Measurements from ENCODE around the gene CYRIA.

CYRIA gene

GRCh38 chr2:16666449-16666801 lies 791 bp upstream of the CYRIA start:
- DNase-seq, result peak in 1 of 5 experiments; percentile 8

GRCh38 chr2:16664809-16665747 lies 556 bp downstream of the CYRIA start:
- DNase-seq, result no peak

GRCh38 chr2:16664052-16664731 lies 1.4 kb downstream of the CYRIA start:
- DNase-seq, result peak in 2 of 5 experiments; percentile 8 to 15

- DNase-seq, result no peak
Observed at GRCh38 chr2:16663121-16663905, 2.3 kb downstream of the CYRIA start.

- DNase-seq, result no peak
Observed at GRCh38 chr2:16661936-16662839, 3.4 kb downstream of the CYRIA start.

GRCh38 chr2:16661526-16661925 lies 4.1 kb downstream of the CYRIA start:
- no peak for DNase-seq

- no peak for DNase-seq
Observed at GRCh38 chr2:16660556-16660955, 5.1 kb downstream of the CYRIA start.

GRCh38 chr2:16660114-16660513 lies 5.5 kb downstream of the CYRIA start:
- DNase-seq, result no peak

- no peak for DNase-seq
Observed at GRCh38 chr2:16658076-16658739, 7.4 kb downstream of the CYRIA start.

GRCh38 chr2:16657671-16658070 lies 8.0 kb downstream of the CYRIA start:
- no peak for DNase-seq

- DNase-seq, result no peak
Observed at GRCh38 chr2:16656784-16657391, 8.7 kb downstream of the CYRIA start.

GRCh38 chr2:16655905-16656642 lies 9.6 kb downstream of the CYRIA start:
- DNase-seq, result no peak

GRCh38 chr2:16655445-16655837 lies 10.2 kb downstream of the CYRIA start:
- no peak for DNase-seq

- no peak for DNase-seq
Observed at GRCh38 chr2:16654833-16655444, 10.7 kb downstream of the CYRIA start.

- no peak for DNase-seq
Observed at GRCh38 chr2:16653799-16654198, 11.8 kb downstream of the CYRIA start.

- no peak for DNase-seq
Observed at GRCh38 chr2:16653083-16653375, 12.6 kb downstream of the CYRIA start.

- DNase-seq, result no peak
Observed at GRCh38 chr2:16652296-16653082, 13.1 kb downstream of the CYRIA start.

GRCh38 chr2:16650287-16651249 lies 15.1 kb downstream of the CYRIA start:
- DNase-seq, result no peak

All from T-helper 2 cell (primary cell).